Right lobe of liver (tissue), 4 donors: ENCODE measurements around the gene INSR.
A peak's percentile ranks its signal among the peaks of the same experiment; 100 is the strongest.

Experiments
- POLR2A ChIP-seq: fragments of 450-650 bp; IDR thresholded peaks from one replicate; pipeline ENCODE4 v1.6.1; 2017; ENCODE audit warnings: antibody characterized with exemption, mild to moderate bottlenecking
- TF ChIP-seq, protein P1 (sequence below), 4 donors: fragments of 200-600 bp in 3 of 4; fragments of 450-650 bp in 1 of 4; IDR thresholded peaks; one replicate each; pipeline versions ENCODE4 v1.5.1 to v1.8.0; 2016 to 2022; ENCODE audit warnings: antibody characterized with exemption in 4 of 4, mild to moderate bottlenecking in 2 of 4
- donor health status: DM: no; HTN: no; CAD: no.
- donor health status: DM: no; HTN: no; CAD: no.
- donor health status: DM: no; HTN: yes; CAD: no.

DNA sequence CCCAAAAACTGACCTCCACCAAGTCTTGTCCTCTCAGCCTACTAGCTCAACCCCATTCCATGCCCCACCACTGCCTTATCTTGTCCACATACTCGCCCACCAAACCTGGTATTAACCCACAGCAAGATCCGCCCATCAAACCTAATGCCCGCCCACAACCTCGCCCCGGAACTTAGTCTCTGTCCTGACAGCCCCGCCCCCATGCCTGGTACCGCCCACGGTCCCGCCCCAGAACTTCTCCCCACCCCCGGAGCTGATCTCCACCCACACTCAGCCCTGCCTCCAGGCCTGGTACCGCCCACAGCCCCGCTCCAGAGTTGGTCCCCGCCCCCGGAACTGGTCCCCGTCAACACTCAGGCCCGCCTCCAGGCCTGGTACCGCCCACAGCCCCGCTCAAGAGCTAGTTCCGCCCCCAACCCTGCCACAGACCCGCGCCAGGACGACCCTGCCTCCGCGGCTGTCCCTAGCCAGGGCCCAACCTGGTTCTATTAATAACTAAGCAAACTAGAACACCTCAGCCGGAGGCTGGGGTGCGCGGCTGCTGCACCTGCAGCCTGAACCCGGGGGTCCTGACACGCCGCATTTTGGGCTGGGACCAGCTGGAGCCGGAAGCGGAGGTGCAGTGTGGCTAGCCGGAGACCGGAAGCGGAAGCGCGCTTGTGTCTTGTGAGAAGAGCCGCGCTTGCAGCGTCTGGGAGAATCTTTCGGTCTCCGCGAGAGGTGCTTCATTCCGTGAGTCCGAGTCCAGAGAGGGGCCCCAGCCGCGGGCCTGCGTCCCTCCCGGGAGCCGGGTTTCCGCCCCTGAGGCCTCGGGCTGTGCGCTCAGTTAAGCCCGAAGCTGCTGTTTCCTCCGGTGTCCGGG is 224.9 kb downstream of the INSR start, which contains the start of gene ZNF557:
- TF ChIP-seq, protein P1, sequence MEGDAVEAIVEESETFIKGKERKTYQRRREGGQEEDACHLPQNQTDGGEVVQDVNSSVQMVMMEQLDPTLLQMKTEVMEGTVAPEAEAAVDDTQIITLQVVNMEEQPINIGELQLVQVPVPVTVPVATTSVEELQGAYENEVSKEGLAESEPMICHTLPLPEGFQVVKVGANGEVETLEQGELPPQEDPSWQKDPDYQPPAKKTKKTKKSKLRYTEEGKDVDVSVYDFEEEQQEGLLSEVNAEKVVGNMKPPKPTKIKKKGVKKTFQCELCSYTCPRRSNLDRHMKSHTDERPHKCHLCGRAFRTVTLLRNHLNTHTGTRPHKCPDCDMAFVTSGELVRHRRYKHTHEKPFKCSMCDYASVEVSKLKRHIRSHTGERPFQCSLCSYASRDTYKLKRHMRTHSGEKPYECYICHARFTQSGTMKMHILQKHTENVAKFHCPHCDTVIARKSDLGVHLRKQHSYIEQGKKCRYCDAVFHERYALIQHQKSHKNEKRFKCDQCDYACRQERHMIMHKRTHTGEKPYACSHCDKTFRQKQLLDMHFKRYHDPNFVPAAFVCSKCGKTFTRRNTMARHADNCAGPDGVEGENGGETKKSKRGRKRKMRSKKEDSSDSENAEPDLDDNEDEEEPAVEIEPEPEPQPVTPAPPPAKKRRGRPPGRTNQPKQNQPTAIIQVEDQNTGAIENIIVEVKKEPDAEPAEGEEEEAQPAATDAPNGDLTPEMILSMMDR (IDR thresholded peaks at IDR 0.05) = no peak
- peak; percentile 61 for TF ChIP-seq POLR2A
